Right renal cortex interstitium (tissue), 3 donors: ENCODE measurements around the gene TIFAB. TPM values are rescaled to one million over a fixed set of nuclear protein-coding genes. Genes with fewer than 3 reads are reported as not detected.
"Not testable (repeated sequence)": the region's sequence is repeated elsewhere in the genome, so short reads cannot be mapped to it uniquely, and the experiment has no call there.

ENCODE experiments used
- DNase-seq, 3 donors: peaks; one replicate each; pipeline ENCODE4 v3.0.0-alpha.2; 2013; ENCODE audit warnings: low read depth in 3 of 3, low spot score in 2 of 3
- polyA plus RNA-seq, 3 donors: library from polyadenylated mRNA; unstranded; fragments of 120-200 nt; gene quantifications; one replicate each; pipeline ENCODE4 v1.2.1, GENCODE V29; 2013; ENCODE audit not compliant: insufficient read length in 3 of 3

TIFAB gene, protein sequence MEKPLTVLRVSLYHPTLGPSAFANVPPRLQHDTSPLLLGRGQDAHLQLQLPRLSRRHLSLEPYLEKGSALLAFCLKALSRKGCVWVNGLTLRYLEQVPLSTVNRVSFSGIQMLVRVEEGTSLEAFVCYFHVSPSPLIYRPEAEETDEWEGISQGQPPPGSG
- polyA plus RNA-seq, result under 1 TPM; 0.15 to 0.20 (median 0.18) TPM

DNA sequence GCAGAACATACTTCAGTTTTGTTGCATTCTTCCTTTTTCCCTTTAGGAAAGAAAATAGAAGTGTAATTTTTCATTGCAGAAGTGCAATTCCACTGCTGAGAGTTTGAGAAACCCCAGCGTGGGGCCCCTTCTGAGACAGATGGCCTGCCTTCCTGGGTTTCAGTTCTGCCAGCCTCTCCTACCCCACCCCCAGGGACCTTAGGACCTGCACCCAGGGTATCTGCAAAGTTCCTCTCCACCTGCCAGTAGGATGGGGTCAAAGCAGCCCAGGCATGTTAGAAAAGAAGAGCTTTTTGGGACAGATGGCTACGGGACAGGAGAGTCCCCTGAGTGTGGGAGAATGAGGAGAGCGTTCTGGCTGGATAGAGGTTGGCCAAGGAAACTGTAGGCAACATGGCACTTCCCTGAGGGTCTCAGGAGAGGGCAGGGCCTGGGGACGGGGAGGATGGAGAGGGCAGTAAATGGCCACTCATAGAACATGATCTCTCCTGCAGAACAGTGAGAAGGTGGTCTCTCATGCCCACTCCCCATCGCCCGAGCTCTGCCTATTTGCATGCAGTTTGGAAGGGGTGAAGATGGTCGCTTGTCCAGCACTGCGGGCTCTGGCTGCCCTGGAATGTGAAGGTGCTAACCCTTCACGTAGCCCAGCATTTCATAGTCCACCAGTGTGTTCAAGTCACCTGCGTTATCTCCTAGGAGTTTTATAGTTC is at the start of gene TIFAB:
Gene TIFAB (minus strand): TSS at position 31 of the 710 bp plus-strand sequence. CDS start 2,412 bp downstream, outside the sequence.
- DNase-seq, result no peak

DNA sequence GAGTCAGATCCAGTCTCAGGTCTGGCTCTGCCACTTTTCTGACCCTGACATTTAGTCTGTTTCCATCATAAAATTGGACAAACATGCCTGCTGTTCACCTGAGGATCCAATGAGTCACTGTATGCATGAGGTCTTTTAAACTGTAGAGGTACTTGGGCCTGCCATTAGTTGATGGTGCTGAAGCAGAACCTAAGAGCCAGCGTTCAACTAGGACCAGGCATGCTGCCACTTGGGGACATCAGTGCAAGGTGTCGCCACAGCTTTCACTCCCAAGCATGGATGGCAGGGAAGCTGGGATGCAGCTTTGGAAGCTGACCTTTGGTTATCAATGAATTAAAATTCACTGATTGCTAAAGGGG is 46.5 kb upstream of the TIFAB start:
- DNase-seq, result no peak

DNA sequence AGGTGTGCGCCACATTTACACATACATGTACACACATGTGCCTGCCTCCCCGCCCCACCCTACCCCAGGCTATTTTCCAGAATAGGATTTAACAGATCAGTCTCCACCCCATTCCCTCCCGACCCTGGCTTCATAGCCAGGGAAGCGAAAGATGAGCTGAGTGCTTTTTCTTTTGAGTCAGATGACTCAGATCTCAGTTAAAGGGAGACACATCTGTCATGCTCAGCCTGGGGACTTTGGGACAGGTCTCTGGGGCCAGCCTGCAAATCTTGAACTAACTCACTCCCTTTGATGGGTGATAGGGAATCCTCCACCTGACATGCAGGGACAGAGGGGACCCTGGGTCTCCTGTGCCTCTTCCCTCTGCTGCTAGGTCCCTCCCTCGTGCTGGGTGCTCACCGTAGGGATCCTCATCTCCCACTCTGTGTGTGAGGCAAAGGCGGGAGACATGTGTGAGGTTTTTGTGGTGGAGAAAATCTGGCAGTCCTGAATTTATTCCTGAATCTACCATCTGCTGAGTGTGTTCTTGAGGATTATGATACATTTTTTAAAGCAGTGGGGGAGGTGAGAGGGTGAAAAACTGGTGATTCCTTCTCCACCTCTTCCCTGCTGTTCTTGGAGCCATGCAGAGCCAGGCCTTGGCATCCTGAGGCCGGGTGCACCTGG is 46.0 kb upstream of the TIFAB start:
- DNase-seq, result no peak

DNA sequence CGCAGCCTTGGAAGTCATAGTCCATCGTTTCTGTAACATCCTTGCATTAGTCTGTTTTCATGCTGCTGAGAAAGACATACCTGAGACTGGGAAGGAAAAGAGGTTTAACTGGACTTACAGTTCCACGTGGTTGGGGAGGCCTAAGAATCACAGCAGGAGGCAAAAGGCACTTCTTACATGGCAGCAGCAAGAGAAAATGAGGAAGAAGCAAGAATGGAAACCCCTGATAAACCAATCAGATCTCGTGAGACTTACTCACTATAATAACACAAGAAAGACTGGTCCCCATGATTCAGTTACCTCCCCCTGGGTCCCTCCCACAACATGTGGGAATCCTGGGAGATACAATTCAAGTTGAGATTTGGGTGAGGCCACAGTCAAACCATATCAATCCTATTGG is 43.4 kb upstream of the TIFAB start:
- DNase-seq, result not testable (repeated sequence)

DNA sequence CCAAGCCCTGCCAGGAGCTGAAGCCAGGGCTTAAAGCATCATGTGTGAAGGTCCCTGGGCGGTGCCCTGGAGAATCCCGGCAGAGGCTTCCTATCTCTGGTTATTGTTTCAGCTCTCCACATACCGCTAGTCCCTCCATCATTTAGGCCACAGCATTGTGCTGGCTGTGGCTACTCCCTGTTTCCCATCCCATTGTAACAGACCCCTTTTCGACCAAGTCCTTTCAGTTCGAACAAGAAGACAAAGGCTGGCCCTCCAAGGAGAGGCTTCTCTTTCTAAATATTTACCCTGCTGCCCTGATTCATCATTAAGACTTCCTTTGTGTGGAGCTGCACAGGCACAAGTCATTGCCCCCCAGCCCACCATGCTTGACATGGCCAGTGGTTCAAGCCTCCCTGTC is 42.0 kb upstream of the TIFAB start:
- DNase-seq, result no peak

DNA sequence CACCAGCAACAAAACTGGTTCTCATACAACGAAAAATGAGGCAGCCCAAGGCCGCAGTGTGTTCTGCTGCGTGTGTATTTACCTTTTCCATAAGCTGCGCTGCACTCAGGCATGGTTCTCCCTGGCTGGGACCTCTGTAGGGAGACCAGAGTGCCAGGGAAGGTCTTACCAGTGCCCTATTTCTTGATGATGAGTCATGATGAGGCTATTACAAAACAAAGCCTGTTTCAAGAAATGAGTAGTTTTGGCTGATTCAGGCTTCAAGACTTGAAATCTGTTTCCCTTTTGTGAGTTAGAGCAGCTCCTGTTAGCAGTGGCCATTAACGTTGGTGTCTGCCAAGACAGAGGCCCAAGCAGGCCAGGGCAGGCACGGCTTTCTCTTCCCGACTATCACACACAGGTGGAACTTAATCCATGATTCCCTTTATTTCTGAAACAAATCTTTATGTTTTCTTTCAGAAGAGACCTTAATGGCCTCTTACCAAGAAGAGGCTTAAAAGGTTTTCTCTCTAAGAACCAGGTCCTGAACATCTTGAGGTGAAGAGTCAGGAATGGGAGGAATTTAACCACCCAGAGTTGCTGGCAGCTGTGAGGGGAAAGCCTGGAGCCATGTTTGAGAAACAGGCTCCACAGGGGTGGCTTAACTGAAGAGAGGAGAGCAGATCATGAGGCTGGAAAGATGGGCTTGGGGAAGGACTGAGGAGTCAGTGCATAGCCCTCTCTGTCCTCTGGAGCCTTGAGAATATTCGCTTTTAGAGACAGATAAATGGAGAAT is 41.4 kb upstream of the TIFAB start:
- DNase-seq, result no peak

DNA sequence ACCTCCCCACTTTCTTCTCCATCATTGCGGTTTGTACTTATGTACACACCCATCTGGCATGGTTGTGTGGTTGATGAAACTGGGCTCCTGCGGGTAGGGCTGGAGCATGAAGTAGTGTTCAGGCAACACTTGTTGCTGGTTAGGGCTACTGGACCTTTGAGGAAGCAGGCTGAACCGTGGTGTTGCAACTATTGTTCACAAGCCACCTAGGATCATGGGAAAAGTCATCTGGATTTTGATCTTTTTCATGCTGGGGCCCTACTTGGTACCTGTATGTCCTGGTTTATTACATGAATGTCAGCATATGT is 40.1 kb upstream of the TIFAB start:
- no peak for DNase-seq

DNA sequence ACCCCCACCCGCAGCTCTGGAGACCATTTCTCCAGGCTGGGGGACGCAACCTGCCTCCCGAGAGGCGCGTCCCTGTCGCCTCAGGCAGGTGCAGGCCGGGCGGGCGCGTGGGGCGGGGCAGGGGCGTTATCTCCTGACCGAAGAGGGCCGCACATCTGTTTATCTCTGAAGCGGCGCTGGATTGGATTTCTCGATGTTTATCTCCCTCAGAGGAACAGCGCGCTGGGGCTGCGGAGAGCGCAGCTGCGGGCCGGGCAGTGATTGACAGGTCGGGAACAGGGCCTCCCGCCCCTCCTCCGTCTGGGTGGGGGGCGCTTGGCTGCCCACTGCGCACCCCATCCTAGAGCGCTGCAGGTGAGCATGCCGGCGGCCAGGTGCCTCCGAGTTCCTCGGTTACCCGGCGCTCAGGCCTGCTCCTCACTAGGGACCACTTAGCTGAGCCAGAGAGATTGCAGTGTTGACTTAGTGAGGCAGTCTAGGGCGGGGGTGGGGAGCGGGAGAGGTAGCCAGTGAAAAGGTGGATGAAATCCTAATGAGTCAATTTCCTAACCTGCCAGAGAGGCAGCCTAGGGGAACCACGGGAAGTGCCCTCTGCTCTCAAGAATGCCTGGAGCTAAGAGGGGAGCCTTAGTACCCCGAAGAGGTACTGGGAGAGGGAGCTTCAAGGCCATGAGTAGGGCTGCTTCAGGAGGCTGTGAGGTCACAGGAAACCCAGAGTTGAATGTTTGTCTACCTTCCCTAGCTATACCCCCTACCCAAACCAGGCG is 39.6 kb upstream of the TIFAB start:
- DNase-seq, result no peak

DNA sequence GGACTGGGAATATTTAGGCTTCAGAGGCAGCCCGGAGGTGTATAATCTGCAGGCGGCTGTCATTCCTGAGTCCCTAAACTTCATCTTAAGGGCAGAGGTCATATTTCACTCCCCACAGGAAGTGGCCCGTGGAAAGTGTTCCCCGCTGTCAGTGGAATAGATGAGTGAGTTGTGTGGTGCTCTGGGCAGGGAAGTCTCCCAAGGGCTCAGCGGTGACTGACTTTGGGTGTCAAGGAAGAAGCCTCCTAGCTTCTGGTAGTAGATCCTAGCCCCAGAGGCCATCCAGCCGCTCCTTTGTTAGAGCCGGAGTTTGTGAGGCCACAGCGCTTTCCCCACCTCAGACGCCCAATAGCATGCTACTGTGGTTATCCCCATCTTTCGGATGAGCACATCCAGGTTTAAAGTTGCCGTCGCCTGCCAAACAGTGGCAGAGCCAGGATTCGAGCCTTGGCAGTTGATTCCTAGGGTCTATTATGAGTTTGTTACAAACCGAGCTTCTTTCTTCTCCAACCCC is 38.9 kb upstream of the TIFAB start:
- no peak for DNase-seq

DNA sequence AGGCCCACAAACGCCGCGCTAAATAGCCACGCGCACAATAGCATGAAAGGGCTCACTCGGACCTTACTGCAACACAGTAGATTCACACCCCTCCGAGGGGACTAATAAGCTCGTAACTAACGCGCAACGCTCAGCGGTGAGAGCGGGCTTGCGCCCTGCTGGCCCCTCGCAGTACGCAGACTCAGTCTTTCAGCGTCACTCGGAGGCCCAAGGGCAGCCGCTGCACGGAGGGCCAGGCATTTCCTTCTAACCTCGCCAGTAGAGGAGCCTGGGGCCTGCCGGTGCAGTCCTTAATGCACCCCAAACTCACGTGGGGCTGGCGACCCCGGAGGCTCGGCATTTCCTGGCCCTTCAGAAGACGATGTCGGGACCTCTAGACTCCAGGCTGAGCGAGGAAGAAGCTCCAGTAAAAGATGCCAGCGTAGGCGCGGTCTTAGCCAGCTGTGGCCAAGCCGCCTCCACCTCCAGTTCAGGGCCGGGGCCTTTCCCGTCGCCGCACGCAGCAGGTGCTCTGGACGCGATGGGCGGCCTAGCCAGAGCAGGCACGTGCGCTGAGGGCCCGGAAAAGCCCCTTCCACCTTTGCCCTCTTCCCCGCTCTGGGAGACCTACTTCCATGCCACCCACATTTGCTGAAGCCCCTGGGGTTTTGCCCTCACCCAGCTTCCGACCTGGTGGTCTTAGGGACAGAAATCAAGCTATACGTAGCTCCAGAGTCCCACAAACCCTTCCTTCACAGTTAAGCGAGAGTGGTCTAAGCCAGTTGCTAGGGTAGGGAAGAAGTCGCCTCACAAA is 38.3 kb upstream of the TIFAB start:
- DNase-seq, result no peak

DNA sequence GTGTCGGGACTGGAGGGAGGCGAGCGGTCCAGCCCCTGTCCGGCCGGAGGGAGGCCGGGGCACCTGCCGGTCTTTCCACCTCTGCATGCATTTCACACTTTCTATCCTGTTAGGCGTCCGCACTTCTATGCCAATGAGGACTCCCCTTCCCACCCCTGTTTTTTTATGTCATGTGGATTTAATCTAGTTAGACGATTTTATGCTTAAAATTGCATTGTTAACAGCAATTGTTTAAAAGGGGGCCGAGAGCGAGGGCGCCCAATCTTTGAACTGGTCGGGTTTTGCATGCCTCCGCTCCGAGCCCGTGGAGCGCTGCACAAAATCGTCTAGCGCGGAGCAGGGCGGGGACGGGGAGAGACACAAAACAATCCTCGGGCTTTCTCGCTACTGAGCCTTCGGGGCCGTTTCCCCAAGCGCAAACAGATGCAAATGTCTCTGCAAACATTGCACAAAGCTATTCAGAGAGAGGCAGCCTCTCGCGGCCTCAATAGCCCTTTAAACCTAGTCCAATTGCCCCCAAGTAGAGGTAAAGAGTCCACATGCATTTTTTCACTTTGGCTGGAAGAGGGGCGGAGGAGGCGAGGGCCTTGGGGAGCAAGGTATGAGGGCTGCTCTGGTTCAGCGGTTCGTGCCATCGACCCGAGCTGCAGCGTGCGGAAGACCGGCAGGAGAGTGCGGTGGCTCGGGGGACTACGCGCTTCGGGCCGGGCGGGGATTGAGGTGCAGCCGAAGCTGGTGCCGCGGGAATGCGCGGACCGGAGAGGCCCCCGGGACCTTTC is 37.5 kb upstream of the TIFAB start:
- no peak for DNase-seq

DNA sequence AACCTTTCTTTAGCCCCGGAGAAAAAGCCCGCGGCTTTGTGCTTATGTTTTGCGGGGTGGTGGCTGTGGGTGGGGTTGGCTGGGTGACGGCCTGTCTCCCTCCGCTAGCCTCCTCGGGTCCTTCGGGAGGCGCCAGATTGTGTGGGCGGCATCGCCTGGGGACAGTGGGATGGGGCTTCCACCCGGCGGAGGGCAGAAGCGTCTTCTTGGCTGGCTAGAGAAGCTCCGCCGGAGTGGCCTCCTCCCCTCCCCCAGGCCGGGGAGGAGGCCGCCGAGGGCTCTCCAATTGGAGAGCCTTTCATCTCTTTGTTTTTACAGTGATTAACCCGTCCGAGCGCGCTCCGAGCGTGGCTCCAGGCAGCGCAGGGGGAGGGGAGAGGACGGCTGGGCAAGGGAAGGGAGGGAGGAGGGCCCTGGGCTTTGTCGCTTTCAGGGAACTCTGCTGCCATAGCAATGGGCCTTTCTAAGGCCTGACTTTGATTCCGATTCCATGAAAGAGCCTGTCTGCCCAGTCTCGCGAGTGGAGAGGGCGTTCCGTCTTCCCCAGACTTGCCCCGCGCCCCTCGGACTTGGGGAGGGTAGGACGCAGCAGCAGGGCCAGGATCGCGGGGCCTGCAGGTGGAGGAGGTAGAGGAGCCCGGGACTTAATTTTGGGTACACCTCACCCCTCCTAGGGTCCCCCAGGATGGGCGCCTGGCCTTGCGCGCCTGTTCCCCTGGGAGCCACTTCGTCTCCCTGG is 36.7 kb upstream of the TIFAB start:
- peak in 1 of 3 donors; percentile 59 for DNase-seq

DNA sequence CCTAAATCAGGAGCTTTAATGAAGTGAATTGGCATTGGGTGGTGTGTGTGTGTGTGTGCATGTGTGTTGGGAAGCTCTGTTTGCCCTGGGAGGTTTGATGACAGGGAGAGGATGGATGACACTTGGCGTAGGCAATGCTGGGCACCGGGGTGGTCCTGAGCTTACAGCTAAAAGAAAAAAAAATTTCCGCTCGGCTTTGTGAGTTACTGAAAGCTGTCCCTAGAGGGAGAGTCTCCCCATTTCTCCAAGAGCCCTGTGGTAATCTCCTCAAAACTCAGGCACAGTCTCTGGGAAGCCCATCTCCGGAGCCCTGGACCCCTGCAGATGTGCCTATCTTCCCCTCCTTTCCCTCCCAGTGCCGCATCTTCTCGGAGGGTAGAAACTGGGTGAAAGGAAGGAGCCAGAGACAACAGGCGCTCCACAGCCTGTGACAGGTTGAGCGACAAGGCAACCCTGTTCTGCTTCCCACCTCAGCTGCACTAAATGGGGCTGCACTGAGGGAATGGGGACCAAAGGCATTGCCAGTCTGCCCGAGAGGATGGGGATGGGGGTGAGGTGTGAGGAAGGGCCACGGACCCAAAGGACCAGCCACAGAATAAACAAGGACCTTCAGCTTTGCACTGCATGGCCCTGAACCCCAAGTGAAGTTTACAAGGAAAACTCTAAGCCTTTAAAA is 35.8 kb upstream of the TIFAB start:
- DNase-seq, result no peak

DNA sequence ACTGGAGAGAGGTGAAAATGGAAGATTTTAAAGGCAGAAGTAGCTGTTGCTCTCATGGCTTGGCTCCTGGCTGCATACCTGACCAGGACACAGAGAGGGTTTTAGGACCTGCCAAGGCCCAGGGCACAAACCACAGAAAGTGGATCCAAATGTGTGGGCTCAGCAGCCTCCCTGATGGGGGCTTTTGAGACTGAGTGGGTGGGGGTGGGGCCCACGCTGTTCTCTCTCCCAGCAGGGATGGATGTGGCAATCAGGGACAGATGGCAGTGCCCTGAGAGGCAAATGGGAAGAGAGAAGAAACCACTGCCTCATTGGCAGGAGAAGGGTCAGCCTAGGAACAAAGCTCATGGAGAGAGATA is 34.9 kb upstream of the TIFAB start:
- DNase-seq, result no peak

DNA sequence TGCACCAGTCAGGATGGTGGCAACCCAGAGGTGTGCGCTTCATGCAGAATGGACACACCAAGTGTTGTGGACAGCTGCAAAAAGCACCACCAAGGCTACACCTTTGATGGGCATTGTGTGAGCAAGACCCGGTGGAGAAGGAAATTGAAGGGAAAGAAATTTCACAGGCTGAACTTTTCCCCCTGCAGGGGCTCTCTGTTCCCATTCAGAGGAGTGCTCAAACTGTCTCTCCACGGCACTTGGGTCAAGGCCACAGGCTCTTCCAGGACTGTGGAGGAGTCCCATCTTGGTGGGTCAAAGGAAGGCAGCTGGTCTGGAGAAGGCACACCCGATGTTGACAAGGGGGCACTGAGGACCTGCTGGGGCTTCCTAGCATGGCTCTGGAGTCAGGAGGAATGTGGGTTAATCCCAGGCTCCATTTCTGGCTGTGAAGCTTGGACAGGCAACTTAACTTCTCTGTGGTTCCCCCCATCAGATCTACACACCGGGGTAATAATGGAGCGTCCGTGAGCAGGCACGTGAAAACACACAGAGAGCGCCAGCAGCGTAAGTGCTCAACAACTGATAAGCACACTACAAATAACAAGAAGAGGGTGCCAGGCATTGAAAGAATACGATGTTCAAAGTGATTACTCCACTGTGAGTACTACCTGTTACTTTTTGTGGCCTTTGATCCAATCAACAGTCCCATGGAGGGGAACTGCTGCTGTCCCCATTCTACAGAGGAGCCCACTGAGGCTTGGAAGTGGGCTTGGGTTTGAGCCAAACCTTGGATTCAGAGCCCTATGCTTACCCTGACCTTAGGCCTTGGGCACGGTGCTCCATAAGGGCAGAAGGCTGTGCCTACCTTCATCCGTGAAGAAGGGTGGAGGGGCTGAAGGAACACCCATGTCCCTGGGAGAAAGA is 34.2 kb upstream of the TIFAB start:
- DNase-seq, result no peak

DNA sequence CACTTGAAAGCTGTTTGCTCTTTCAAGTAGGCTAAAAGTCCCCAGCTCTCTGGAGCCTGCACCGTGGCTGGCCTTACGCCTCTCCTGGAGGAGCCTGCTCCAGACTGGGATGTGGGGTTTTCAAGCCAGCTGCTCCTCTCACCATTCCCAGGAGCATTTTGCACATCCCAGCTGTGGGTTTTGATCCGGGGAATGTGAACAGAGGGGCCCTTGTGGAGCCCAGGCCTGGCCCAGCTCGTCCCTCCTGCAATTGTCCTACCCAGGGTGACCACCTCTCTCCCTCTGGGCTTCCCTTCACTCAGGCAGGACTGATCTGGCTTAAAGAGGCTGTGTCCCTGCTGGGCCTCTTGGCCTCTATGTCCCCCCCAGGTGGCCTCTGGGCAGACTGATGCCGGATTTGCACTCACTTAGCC is 32.5 kb upstream of the TIFAB start:
- DNase-seq, result no peak

DNA sequence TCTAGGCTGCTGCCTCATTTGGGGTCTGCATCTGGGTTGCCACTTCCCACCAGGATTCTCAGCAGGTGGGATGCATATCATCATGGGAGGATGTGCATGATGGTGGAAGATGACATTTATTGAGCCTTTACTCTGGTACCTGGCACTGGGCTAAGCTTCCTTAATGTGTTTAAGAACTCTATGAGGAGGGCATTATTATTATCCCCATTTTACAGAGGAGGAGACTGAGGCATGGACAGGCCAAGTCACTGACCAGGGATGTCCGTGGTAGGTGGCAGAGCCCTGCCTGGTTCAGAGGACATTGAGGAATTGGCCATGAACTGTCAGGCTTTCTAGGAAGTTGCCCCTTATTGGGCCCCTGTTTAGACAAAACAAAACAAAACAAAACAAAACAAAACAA is 31.1 kb upstream of the TIFAB start:
- no peak for DNase-seq
